Activated T-cell treated with anti-CD3 and anti-CD28 coated beads, Interleukin-2, amount 50 U/mL, for 24 hours (primary cell): ENCODE measurements around the gene NPAS2.

ENCODE experiments used
- DNase-seq: peaks from one replicate; pipeline ENCODE4 v3.0.0-alpha.2; 2020
- H3K27ac Mint-ChIP-seq: 2 replicates; pipeline ENCODE4 v1.8.0; 2020; ENCODE audit warnings: mild to moderate bottlenecking, mixed read lengths
- H3K27me3 Mint-ChIP-seq: 2 replicates; pipeline ENCODE4 v1.8.0; 2020; ENCODE audit warnings: mixed read lengths
- H3K36me3 Mint-ChIP-seq: 2 replicates; pipeline ENCODE4 v1.8.0; 2020; ENCODE audit warnings: low read depth, mixed read lengths
- H3K4me1 Mint-ChIP-seq: 2 replicates; pipeline ENCODE4 v1.8.0; 2020; ENCODE audit warnings: low read depth, mixed read lengths
- H3K4me3 Mint-ChIP-seq: 2 replicates; pipeline ENCODE4 v1.8.0; 2020; ENCODE audit warnings: mild to moderate bottlenecking, moderate library complexity, mixed read lengths
- H3K9me3 Mint-ChIP-seq: 2 replicates; pipeline ENCODE4 v1.8.0; 2020; ENCODE audit warnings: mixed read lengths

Gene NPAS2

GRCh38 chr2:101038455-101039255, 218.7 kb downstream of the NPAS2 start:
- no peak for DNase-seq
- no peaks in the 10 kb centered on the region for H3K9me3 Mint-ChIP-seq
- H3K27me3 Mint-ChIP-seq = peaks cover 2% of the 10 kb centered on the region
- H3K4me3 Mint-ChIP-seq = no peak overlapping the region
- H3K36me3 Mint-ChIP-seq = no peaks in the 10 kb centered on the region
- H3K27ac Mint-ChIP-seq = peak overlapping the region; percentile 26
- no peaks in the 10 kb centered on the region for H3K4me1 Mint-ChIP-seq

GRCh38 chr2:101040072-101040471, 220.1 kb downstream of the NPAS2 start:
- DNase-seq = no peak
- Mint-ChIP-seq H3K36me3 (no peaks in the 10 kb centered on the region), H3K4me3 (no peak overlapping the region), H3K27ac (no peak overlapping the region), H3K27me3 (peaks cover 2% of the 10 kb centered on the region), H3K9me3 (no peaks in the 10 kb centered on the region), H3K4me1 (no peaks in the 10 kb centered on the region)

GRCh38 chr2:101040761-101041160, 220.8 kb downstream of the NPAS2 start:
- H3K4me1 Mint-ChIP-seq = no peaks in the 10 kb centered on the region
- no peaks in the 10 kb centered on the region for H3K9me3 Mint-ChIP-seq
- no peak overlapping the region for H3K4me3 Mint-ChIP-seq
- peaks cover 2% of the 10 kb centered on the region for H3K27me3 Mint-ChIP-seq
- no peak overlapping the region for H3K27ac Mint-ChIP-seq
- H3K36me3 Mint-ChIP-seq = no peaks in the 10 kb centered on the region
- no peak for DNase-seq

GRCh38 chr2:101041413-101041812, 221.5 kb downstream of the NPAS2 start:
- no peak overlapping the region for H3K4me3 Mint-ChIP-seq
- peaks cover 2% of the 10 kb centered on the region for H3K27me3 Mint-ChIP-seq
- H3K36me3 Mint-ChIP-seq = no peaks in the 10 kb centered on the region
- H3K27ac Mint-ChIP-seq = no peak overlapping the region
- no peaks in the 10 kb centered on the region for H3K9me3 Mint-ChIP-seq
- H3K4me1 Mint-ChIP-seq = no peaks in the 10 kb centered on the region
- no peak for DNase-seq

GRCh38 chr2:101045330-101045729, 225.4 kb downstream of the NPAS2 start:
- Mint-ChIP-seq H3K27me3 (peaks cover 2% of the 10 kb centered on the region), H3K27ac (no peak overlapping the region), H3K9me3 (peaks cover 3% of the 10 kb centered on the region), H3K4me3 (no peak overlapping the region), H3K36me3 (no peaks in the 10 kb centered on the region), H3K4me1 (no peaks in the 10 kb centered on the region)
- no peak for DNase-seq
